ENCODE measurements around the gene CYP27C1.

CYP27C1 gene

DNA sequence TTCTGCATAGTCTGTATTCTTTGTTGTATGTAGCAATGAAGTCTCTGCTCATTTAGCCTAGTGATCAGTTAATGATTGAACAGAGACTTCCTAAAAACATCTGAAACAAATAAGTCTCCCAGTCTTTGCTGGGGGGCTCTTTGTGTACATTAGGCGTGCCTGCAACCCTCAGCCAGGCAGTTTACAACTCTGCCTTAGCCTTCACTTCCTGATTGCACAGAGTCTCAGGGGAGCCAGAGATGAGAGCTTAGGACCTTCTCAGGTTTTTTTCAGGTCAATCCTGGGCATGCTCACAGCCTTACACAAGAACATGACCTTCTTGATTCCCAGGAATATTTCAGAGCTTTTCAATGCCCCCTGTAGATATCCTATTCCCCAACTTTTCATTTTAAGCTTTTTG lies 69.1 kb downstream of the CYP27C1 start:
- DNase-seq (ENCODE audit: low spot score), result no peak

DNA sequence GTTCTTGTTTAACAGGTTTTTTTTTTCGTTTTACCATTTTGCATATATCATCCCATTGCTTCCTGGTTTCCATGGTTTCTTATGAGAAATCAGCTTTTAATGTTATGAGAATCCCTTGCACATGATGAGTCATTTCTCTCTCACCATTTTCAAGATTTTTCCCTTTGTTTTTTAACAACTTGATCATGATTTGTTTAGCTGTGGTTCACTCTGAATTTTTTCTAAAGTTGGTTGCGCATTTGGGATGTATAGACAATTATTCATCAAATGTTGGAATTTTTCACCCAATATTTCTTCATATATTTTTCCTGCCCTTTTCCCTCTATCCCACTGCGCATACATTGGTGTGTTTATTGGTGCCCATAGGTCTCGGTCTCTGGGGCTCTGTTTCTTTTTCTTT lies 70.7 kb downstream of the CYP27C1 start:
- DNase-seq (ENCODE audit: low spot score), result no peak

DNA sequence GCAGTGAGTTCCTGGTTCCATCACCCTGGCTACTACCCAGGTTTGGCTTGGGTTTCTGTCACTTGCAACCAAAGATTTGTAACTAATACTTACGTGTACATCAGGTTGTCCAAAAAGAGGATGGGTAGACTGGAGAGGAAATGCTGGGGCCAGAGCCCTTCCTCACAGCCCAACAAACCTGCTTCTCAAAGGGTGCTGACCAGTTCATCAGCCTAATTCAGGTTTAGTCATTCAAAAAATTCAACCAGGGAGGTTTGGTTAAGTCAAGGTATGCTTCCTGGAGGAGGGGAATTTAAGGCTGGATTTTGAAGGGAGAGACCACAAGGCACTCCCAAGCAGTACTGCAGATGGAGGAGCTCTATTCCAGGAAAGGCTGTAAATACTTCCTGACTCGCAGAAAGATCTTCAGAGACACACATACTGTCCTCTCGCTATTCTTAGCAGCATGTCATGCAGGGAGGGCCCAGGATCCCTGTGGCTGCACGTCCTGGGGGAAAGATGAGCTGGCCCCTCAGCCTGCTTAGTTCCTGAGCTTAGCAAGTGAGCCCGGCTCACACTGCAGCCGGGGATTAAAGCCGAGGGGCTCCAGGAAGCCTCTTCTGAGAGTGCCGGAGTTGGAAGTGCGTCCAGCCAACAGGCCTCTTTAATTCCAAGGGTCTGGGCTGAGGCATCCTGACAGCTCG lies 73.1 kb downstream of the CYP27C1 start:
- no peak for DNase-seq (ENCODE audit: low spot score)

DNA sequence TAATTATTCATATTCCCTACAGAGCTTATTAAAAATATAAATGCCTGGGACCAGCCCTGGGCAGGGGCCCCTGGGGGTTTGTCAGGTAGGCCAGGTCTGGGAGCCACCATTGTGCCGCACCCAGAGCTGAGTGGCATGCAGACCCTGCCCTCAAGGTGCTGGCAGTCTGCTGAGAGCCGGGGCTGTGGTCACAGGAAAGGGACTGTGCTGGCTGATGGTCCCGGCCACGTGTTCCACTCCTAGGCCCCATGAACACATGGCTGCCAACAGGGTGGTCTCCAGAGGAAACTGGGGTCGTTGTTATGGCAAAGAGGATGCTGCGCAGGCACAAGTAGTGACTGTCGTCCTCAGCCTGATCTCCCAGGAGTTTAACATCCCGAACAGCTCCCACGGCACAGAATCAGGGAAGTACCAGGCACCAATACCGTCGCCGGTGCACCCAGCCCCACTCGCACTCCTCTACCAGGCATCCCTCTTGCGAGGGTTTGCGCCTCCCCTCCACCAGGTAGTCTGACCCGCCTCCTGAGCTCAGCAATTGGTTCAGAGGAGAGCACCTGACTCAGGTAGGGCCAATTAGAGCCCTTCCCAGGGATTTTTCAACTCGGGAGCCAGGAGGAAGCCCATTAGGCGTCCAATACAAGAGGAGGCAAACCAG lies 73.9 kb downstream of the CYP27C1 start:
- DNase-seq (ENCODE audit: low spot score), result no peak

DNA sequence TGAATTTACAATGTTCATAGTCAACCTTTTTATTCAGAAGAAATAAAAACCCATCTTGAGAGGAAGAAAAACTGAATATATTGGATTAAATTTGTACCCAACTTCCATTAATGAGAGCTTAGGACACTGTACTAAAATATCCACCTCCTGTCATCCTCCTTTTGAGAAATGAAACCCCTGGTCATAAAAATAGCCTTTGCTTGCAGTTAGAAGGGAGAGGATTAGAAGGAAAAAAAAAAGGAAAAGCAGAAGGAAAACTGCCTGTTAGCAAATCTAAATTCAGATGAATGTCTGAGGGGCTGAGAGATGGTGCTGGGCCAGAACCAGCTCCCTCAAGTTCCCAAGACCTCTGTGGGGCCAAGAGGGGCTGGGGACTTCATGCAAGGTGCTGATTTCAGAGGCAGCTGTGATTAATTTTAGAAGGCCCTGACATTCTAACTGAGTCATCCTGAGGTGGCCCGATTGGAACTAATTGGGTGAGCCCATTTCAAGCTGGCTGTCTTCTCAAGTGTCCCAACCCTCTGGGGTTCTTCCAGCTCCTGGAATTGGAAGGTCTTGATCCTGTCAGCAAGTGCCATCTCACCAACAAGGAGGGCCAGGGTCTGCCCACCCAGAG lies 74.7 kb downstream of the CYP27C1 start:
- no peak for DNase-seq (ENCODE audit: low spot score)

DNA sequence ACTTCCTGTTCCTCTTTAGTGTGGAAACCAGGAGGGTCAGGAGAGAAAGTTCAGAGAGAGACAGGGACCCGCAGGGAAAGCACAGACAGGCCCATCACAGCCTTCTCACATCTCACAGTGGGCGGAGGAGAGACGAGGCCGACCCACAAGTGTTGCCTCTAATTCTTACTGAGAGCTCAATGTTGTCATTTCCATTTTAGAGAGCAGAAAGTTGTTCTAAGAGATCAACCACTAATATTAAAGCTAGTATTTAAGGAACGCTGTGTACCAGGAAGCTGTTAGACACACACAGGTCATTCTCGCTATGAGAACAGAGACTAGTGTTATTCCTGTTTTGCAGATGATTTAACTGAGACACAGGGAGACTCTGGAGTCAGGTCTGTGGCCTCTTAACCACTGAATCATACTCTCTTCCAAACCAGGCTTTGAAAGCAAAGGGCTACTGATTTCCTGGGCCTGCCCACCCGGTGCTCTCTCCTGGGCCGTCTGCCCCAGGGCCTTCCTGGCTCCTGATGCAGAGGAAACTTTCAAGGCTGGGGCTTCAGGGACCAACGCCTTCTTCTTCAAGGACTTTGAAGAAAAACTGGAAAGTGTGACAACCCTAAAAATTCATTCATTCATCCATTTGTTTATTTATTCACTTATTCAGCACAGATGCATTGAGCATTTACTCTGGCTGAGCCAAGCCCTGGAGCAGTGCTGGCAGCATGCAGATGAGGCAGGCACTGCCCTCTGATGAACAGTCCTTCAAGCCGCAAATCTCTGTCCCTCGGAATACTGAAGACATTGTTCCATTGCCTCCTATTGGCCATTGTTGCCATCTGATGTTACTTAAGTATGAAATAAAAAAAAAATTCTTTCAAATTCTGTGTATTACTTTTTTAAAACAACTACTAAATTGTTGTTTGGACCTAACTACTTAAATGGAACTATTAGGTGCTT lies 76.0 kb downstream of the CYP27C1 start:
- DNase-seq (ENCODE audit: low spot score), result no peak

DNA sequence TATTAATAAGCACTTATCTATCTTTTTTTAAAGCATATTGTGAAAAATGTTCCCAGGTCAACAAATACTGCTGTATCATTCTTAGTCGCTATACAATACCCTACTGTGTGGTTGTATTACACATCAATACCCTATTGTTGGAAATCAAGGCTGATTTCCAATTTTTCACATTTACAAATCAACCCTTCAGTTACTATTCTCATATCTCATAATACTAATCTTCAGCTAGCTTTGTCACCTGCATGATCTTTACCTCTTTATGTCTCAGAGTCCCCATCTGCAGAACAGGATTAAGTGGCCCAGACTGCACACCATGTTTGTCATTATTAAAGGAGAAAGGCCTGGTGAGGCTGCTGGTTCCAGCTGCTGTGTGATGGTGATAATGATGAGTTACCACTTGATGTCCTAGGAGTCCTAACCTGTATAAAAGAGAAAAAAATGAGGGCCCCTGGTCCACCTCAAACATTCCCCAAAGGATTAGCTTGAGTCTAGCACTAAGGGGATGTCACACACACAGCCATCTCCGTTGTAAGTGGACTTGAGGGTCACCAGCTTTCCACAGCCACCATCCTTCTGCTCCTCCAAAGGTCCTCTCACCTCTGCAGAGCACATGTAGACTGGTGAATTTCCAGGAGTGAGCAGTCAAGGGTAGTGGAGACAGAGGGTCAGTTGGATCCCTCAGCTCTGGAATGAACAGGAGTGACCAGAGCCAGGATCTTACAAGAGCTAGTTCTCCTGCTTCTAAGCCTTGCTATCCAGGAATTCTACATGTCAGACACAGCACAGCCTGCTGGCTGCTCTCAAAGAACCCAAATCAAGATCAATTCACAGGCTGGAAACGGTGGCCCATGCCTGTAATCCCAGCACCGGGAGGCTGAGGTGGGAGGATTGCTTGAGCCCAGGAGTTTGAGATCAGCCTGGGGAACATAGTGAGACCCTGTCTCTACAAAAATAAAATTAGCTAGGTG lies 77.2 kb downstream of the CYP27C1 start:
- DNase-seq (ENCODE audit: low spot score), result no peak

DNA sequence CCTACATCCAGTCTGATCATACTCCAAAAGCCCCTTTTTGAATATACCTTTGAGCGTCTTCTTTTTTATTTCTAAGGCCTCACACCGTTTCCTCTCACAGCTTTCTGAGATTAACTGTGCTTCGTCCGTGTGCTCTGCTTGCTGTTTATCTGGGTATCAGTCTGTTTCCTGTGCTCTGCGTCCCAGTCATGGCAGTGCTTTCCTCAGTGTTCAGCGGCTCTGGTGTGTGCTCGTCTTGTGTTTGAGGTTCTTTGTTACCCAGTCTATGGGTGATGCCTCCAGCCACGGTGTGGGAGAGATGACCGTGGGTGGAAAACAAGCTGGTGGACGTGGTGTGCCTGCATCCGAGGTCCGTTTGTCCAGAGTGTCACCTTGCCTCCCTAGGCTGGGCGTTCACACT lies 79.6 kb downstream of the CYP27C1 start:
- DNase-seq (ENCODE audit: low spot score), result no peak

DNA sequence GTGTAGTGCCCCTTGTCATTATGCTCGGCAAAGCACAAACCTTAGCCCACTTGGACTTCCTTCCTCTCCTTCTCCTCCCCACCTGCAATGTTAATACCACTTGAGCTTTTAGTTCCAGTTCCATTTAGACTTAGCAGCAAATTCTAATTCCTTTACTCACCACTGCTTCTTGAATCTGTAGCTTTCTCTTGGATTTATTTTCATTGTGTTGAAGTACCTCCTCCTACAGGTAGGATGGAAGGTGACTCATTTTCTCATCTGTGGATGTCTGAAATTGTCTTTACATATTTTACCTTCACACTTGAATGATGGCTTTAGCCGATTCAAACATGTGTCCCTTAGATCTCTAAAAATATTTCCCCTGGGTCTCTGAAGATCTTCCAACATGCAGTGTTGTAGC lies 80.3 kb downstream of the CYP27C1 start:
- no peak for DNase-seq (ENCODE audit: low spot score)

DNA sequence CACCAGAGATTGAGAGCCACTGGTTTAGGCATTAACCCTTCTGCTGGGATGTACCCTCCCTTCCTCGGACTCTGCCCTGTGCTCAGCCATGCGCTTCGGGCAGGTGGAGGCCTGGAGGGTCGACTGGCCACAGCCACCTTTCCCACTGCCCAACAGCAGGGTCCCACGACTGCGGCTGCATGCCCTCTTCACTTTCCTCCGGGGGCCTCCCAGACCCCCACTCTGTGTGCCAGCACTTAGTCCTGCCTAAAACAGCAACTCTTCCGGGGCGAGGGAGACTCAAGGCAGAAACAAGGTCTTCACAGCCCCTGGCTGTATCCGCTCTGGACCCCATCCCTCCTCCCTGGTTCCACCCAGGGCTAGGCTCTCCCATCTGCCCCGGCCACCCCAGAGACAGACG lies 81.8 kb downstream of the CYP27C1 start:
- no peak for DNase-seq (ENCODE audit: low spot score)

DNA sequence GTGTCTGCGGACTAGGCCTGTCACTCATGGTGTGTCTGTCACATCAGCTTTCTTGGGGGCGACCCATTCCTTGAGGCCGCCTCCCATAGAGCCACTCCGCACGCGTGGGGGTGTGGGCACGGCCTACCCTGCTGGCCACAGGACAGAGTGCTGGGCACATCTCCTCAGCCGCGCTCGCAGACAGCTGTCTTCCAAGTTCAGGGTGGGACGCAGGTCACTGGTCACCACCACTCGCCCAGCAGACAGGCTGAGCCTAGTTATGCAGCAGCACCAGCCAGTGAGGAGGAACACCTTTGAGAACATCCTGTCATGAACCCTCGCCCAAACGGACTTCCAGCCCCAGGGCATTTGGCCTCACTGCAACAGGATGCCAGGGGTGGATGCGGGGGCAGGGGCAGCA lies 82.4 kb downstream of the CYP27C1 start:
- no peak for DNase-seq (ENCODE audit: low spot score)

DNA sequence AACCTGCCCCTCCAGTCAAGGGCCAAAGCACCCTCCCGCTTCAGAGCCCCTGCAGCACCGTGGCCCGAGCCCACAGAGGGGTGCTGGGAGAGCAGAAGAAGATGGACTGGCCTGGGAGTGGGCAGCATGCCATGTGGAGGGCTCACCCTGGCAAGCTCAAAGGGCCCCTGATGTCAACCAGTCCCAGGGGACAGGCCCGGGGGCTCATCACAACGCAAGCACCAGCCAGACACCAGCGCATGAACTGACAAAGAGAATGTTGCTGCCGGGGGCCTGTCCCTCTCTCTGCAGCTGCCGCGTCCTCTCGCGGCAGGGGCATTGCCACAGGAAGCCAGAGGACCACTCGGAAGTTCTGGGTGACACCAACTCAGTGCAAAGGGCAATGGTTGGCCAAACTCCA lies 82.9 kb downstream of the CYP27C1 start:
- DNase-seq (ENCODE audit: low spot score), result no peak

DNA sequence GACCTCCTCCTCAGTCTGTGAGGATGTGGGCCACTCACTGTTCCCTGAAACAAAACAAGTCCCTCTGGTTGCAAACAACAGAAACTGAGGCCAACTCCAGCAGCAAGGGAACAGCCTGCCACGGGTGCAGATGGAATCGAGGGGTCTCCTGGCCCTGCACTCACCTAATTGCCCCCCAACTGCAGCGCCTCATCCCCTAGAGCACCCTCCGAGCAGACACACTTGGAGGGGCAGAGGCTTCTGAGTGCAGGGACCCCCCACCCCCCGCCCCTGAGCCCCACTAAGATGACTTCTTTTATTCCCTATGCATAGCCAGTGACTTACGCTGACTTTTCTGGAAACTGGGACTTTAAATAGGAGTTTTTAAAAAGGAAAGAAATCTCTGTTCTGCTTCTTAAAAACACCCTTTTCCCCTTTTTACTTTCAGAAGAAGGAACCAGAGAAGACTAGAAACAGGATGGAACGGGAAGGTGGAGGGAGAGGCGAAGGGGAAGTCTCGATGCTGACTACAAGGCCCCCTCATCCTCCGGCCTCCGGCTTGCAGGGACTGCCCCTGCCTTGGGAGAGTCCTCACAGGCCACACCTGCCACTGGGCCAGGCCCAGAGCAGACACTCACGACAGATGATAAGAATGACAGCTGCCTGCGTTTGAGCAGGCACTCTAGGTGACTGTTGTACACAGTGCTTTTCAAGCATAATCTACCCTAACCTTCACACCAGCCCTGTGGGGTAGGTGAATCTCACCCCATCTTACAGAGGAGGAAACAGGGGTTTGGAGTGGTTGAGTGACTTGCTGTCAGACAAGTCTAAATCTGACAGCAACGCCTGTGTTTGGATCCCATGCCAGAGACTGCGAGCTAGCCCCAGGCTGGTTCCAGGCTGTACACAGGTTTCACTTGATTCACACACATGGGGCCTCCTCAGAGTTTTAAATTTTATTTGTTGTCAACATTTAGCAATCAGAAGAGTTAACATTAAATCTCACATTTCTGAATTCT lies 85.0 kb downstream of the CYP27C1 start:
- DNase-seq (ENCODE audit: low spot score), result no peak

DNA sequence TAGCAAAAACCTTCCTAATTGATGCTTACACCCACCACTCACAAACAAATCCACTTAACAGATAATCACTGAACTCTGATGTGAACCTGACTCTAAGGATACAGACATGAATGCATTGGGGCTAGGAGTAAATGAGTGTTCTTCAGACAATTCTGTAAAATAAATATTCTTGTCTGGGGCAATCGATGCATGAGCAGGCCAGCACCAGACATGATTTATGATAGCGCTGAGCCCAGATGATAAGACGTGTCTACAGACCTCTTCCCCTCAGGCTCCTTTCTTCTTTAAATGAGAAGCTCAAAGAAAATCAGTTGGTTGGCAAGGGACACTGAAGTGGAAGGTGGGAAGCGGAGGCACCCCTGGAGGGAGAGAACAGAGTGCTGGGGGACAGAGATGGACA lies 85.9 kb downstream of the CYP27C1 start:
- peak; percentile 52 for DNase-seq (ENCODE audit: low spot score)
